Measurements from ENCODE around the gene PHKB.
"Not testable (repeated sequence)": the region's sequence is repeated elsewhere in the genome, so short reads cannot be mapped to it uniquely, and the experiment has no call there.

- TF ChIP-seq CTCF (IDR thresholded peaks at IDR 0.05); EZH2 (IDR thresholded peaks at IDR 0.05; ENCODE audit: borderline replicate concordance, insufficient read depth, low read depth, low read length, poor library complexity, severe bottlenecking): not testable (repeated sequence)
Observed at GRCh38 chr16:47440066-47440465, 21.1 kb upstream of the PHKB start.

All from B cell (primary cell).